ENCODE data around the gene DOCK2.

The DOCK2 gene

DNA sequence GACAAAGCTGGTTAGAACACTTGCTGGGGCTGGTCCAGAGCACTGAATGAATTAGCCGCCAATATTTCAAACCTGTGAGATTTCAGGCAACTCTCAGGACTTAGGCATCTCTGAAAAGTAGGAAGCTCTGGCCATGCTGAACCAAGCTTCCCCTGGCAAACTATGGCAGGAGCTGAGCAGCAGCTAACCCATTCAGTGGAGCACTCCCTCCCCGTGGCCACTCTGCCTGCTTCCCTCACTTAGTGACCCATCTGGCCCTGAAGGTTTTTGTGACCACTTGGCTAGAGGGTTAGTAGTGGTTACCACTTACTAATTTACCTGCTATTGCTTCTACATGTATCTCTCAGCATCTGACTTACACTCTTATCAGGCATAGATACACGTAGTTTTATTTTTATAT is 494.2 kb downstream of the DOCK2 start:
- no peaks in the 10 kb centered on the region for H3K36me3 ChIP-seq (ENCODE audit: control insufficient read depth in 2 of 2, insufficient read depth in 1 of 2, low read length in 2 of 2)
- H3K27ac ChIP-seq (ENCODE audit: extremely low read depth, low read depth, low read length): no peak overlapping the region
- no peaks in the 10 kb centered on the region; the same call in 1 of the 2 replicates for H3K9me3 ChIP-seq (ENCODE audit: control insufficient read depth, insufficient read depth, low read depth, low read length)
- TF ChIP-seq ZNF2 (tag by site-specific recombination; IDR thresholded peaks at IDR 0.05) (no peak), MZF1 (tag by site-specific recombination; IDR thresholded peaks at IDR 0.05; ENCODE audit: borderline replicate concordance) (no peak), ZNF488 (tag by site-specific recombination; IDR thresholded peaks at IDR 0.05) (no peak), ZNF341 (tag by site-specific recombination; IDR thresholded peaks at IDR 0.05; ENCODE audit: low read depth) (no peak), ZNF239 (tag by site-specific recombination; IDR thresholded peaks at IDR 0.05) (no peak), ZBTB7A (tag by site-specific recombination; IDR thresholded peaks at IDR 0.05; ENCODE audit: low read depth) (no peak), HOXD13 (CRISPR knock-in tag; IDR thresholded peaks at IDR 0.05; ENCODE audit: borderline replicate concordance) (no peak), ZNF549 (tag by site-specific recombination; IDR thresholded peaks at IDR 0.05) (no peak), ZNF311 (tag by site-specific recombination; IDR thresholded peaks at IDR 0.05; ENCODE audit: borderline replicate concordance) (no peak), ZNF596 (tag by site-specific recombination; IDR thresholded peaks at IDR 0.05) (no peak), ZNF426 (tag by site-specific recombination; IDR thresholded peaks at IDR 0.05) (no peak), ZNF664 (tag by site-specific recombination; IDR thresholded peaks at IDR 0.05) (no peak), ZNF416 (tag by site-specific recombination; IDR thresholded peaks at IDR 0.05) (no peak), ZNF274 (IDR thresholded peaks at IDR 0.05; ENCODE audit: low read length) (no peak), ZNF274 (tag by site-specific recombination; IDR thresholded peaks at IDR 0.05; ENCODE audit: borderline replicate concordance) (no peak)
- TF ChIP-seq, protein P1, sequence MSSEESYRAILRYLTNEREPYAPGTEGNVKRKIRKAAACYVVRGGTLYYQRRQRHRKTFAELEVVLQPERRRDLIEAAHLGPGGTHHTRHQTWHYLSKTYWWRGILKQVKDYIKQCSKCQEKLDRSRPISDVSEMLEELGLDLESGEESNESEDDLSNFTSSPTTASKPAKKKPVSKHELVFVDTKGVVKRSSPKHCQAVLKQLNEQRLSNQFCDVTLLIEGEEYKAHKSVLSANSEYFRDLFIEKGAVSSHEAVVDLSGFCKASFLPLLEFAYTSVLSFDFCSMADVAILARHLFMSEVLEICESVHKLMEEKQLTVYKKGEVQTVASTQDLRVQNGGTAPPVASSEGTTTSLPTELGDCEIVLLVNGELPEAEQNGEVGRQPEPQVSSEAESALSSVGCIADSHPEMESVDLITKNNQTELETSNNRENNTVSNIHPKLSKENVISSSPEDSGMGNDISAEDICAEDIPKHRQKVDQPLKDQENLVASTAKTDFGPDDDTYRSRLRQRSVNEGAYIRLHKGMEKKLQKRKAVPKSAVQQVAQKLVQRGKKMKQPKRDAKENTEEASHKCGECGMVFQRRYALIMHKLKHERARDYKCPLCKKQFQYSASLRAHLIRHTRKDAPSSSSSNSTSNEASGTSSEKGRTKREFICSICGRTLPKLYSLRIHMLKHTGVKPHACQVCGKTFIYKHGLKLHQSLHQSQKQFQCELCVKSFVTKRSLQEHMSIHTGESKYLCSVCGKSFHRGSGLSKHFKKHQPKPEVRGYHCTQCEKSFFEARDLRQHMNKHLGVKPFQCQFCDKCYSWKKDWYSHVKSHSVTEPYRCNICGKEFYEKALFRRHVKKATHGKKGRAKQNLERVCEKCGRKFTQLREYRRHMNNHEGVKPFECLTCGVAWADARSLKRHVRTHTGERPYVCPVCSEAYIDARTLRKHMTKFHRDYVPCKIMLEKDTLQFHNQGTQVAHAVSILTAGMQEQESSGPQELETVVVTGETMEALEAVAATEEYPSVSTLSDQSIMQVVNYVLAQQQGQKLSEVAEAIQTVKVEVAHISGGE (tag by site-specific recombination; conservative IDR thresholded peaks at IDR 0.05; ENCODE audit: low read depth): no peak
- TF ChIP-seq, protein P2, sequence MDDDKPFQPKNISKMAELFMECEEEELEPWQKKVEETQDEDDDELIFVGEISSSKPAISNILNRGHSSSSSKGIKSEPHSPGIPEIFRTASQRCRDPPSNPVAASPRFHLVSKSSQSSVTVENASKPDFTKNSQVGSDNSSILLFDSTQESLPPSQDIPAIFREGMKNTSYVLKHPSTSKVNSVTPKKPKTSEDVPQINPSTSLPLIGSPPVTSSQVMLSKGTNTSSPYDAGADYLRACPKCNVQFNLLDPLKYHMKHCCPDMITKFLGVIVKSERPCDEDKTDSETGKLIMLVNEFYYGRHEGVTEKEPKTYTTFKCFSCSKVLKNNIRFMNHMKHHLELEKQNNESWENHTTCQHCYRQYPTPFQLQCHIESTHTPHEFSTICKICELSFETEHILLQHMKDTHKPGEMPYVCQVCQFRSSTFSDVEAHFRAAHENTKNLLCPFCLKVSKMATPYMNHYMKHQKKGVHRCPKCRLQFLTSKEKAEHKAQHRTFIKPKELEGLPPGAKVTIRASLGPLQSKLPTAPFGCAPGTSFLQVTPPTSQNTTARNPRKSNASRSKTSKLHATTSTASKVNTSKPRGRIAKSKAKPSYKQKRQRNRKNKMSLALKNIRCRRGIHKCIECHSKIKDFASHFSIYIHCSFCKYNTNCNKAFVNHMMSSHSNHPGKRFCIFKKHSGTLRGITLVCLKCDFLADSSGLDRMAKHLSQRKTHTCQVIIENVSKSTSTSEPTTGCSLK (tag by site-specific recombination; IDR thresholded peaks at IDR 0.05): no peak
- ChIA-PET POLR2A (no interaction called here), CTCF (interaction anchor here (1.3 to 1.4 kb wide), 2 partner anchors 30 to 60 kb away, joined by 3 to 4 read pairs; no protein-coding TSS in a partner anchor)
- no peak overlapping the region for H3K4me3 ChIP-seq (ENCODE audit: low read depth, low read length)
- H3K4me1 ChIP-seq (ENCODE audit: control insufficient read depth, insufficient read depth, low read length): no peaks in the 10 kb centered on the region

DNA sequence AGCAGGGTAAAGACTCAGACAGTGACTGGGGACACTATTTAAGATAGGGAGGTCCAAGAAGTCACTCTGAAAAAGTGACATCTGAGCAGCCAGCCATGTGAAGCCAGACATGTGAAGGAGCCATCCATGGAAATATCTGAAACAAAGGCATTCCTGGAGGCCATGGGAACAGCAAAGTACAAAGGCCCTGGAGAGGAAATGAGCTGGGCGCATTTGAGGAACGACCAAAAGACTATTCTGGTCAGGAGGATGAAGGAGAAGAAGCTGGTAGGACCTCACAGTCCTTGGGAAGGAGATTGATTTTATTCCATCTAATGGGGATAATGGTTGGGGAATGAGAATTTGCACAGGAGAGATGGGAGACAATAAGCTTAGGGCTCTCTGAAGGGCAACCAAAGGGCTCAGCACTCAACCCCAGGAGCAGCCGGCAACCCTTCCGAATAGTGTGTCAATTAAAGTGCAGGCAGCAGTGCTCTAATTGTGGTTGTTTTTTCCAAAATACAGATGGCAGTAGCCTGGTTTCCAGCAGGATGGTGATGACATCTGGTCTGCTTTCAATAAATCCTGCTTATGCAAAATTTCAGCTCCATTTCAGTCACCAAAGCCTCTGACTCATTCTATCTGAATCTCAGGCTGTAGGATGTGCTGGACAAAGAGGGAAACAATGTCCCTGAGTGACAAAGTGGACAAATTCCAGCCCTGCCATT is 495.3 kb downstream of the DOCK2 start:
- ChIA-PET POLR2A (no interaction called here), CTCF (interaction anchor here (0.5 to 1.4 kb wide), 4 partner anchors 9 to 94 kb away, joined by 3 to 4 read pairs (median 4); no protein-coding TSS in a partner anchor)
- no peaks in the 10 kb centered on the region for H3K4me1 ChIP-seq (ENCODE audit: control insufficient read depth, insufficient read depth, low read length)
- H3K4me3 ChIP-seq (ENCODE audit: low read depth, low read length): no peak overlapping the region
- no peaks in the 10 kb centered on the region for H3K36me3 ChIP-seq (ENCODE audit: control insufficient read depth in 2 of 2, insufficient read depth in 1 of 2, low read length in 2 of 2)
- no peaks in the 10 kb centered on the region; the same call in 1 of the 2 replicates for H3K9me3 ChIP-seq (ENCODE audit: control insufficient read depth, insufficient read depth, low read depth, low read length)
- H3K27ac ChIP-seq (ENCODE audit: extremely low read depth, low read depth, low read length): no peak overlapping the region
- no peak for TF ChIP-seq HOXD13 (CRISPR knock-in tag; IDR thresholded peaks at IDR 0.05; ENCODE audit: borderline replicate concordance)
- no peak for TF ChIP-seq OSR2 (tag by site-specific recombination; IDR thresholded peaks at IDR 0.05)
- TF ChIP-seq ZNF488 (tag by site-specific recombination; IDR thresholded peaks at IDR 0.05): no peak
- no peak for TF ChIP-seq PRDM10 (tag by site-specific recombination; IDR thresholded peaks at IDR 0.05)
- no peak for TF ChIP-seq ZNF202 (tag by site-specific recombination; IDR thresholded peaks at IDR 0.05; ENCODE audit: borderline replicate concordance)
- TF ChIP-seq WT1 (tag by site-specific recombination; IDR thresholded peaks at IDR 0.05): no peak
- TF ChIP-seq ZNF768 (tag by site-specific recombination; IDR thresholded peaks at IDR 0.05): no peak

Measured in HEK293 (cell line).